Measurements from ENCODE around the gene LTBP1. TPM values are rescaled to one million over a fixed set of nuclear protein-coding genes. Genes with fewer than 3 reads are reported as not detected.

LTBP1 gene
- total and polyA plus RNA-seq, 10 of the 15 experiments (the other 5 are each of a cell fraction or from before 2014, with no cell fraction given) = 0.01 to 0.28 (median 0.12) TPM; not detected in 2

DNA sequence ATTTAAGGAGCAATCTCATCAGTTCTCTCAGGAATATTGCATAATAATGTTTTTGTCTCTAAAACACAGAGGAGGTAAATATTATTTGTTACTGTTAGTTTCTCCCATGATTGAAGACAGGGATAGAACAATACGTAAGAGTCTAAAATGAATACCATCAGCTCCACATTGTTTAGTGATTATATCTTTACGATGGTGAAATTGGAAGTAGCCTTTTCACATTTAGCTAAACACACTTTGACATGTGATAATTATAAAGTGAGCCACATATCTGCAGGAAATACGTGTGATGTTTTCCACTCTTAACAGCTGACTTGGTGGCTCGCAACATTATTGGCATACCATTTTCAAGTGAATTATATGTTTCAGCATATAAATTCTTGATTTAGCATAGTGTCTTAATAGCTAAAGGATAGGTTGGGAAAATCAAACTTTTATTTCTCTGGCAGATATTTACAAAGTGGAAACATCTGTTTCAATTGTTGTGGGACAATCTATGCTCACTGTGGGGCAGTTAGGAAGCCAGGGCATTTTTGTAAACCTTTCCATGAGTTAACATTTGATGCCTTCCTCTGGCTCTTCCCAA is 321.6 kb downstream of the LTBP1 start (continued):
- TF ChIP-seq ZZZ3 (IDR thresholded peaks at IDR 0.05; ENCODE audit: control insufficient read depth, insufficient read length, low read depth) = no peak
- no peak for TF ChIP-seq RUNX3 (IDR thresholded peaks at IDR 0.05; ENCODE audit: low read length)

GRCh38 chr2:33272001-33272400 is 325.2 kb downstream of the LTBP1 start:
- BruUV-seq (replicated peaks) = no TSS peak
- H3K4me1 ChIP-seq (ENCODE audit: control insufficient read depth, insufficient read depth, low read length) = peaks cover 10% of the 10 kb centered on the region
- no peak overlapping the region for H3K27ac ChIP-seq (ENCODE audit: control insufficient read depth, insufficient read depth)
- FAIRE-seq (peak; percentile 54), ATAC-seq (peak; percentile 93), DNase-seq (ENCODE audit: low read depth, low spot score) (peak; percentile 71)
- CTCF ChIA-PET = interaction anchor here (0.6 kb wide), 1 partner anchor 66 kb away, joined by 3 read pairs; no protein-coding TSS in a partner anchor
- H3K4me3 ChIP-seq = no peak overlapping the region
- peaks cover 3% of the 10 kb centered on the region; the same call in 1 of the 3 replicates for H3K9me3 ChIP-seq (replicated peaks; ENCODE audit: control insufficient read depth, insufficient read depth, low read length)
- peak overlapping the region; percentile 34 for H3K4me2 ChIP-seq (ENCODE audit: control insufficient read depth, insufficient read depth)
- no peak overlapping the region for H3K9ac ChIP-seq (ENCODE audit: control insufficient read depth, insufficient read depth, low read length)
- no peaks in the 10 kb centered on the region for H4K20me1 ChIP-seq (ENCODE audit: control insufficient read depth, insufficient read depth)
- H2AFZ ChIP-seq (ENCODE audit: control insufficient read depth, low read depth, low read length) = no peak overlapping the region
- no peaks in the 10 kb centered on the region for H3K79me2 ChIP-seq (ENCODE audit: control insufficient read depth, insufficient read depth, low read length)
- RAD21 ChIA-PET (ENCODE audit: unreplicated experiment) = no interaction called here
- in situ Hi-C loops (cut with MboI) = no loop called here
- 0% methylated on average over 4 of the region's 4 CpGs for WGBS (ENCODE audit: insufficient coverage, insufficient replicate concordance, low lambda C conversion rate, missing lambda C conversion rate)
- POLR2A ChIA-PET = no interaction called here
- H3K36me3 ChIP-seq (ENCODE audit: control insufficient read depth in 2 of 2, insufficient read depth in 2 of 2, low read length in 1 of 2) = no peaks in the 10 kb centered on the region
- SMC1A ChIA-PET (ENCODE audit: uncharacterized antibody, unreplicated experiment) = no interaction called here
- H3K27me3 ChIP-seq (replicated peaks in 1 of 2; ENCODE audit: control insufficient read depth in 2 of 2, insufficient read depth in 2 of 2, low read length in 1 of 2) = peaks cover 0 to 2% of the 10 kb centered on the region in 2 experiments; a peak in 1 of 4 replicates
- intact Hi-C loops (cut with micrococcal nuclease; ENCODE audit: unreplicated experiment) = loop anchor here (5.0 to 10.0 kb wide), 2 partner anchors 65 to 313 kb away; no protein-coding TSS in a partner anchor
- TF ChIP-seq CEBPZ (IDR thresholded peaks at IDR 0.05; ENCODE audit: low read depth, low read length) (no peak), STAT1 (conservative IDR thresholded peaks at IDR 0.05) (no peak), ZZZ3 (IDR thresholded peaks at IDR 0.05; ENCODE audit: control insufficient read depth, insufficient read length, low read depth) (no peak), FOXM1 (IDR thresholded peaks at IDR 0.05; ENCODE audit: low read depth, low read length) (peak; percentile 72; the same call in 1 of the 2 replicates), BHLHE40 (IDR thresholded peaks at IDR 0.05; ENCODE audit: borderline replicate concordance in 1 of 2, low read depth in 2 of 2, low read length in 1 of 2) (peak; percentile 8 to 36; a peak in 2 of 4 replicates), POU2F2 (IDR thresholded peaks at IDR 0.05; ENCODE audit: borderline replicate concordance, low read depth, low read length) (peak; percentile 77; the same call in 1 of the 3 replicates), CTCF (IDR thresholded peaks at IDR 0.05 in 2 of 3, conservative IDR thresholded peaks at IDR 0.05 in 1 of 3; ENCODE audit: control insufficient read depth in 2 of 3, extremely low read depth in 1 of 3, insufficient read depth in 1 of 3, low read depth in 3 of 3, low read length in 3 of 3) (no peak)
- TF ChIP-seq, protein P1, sequence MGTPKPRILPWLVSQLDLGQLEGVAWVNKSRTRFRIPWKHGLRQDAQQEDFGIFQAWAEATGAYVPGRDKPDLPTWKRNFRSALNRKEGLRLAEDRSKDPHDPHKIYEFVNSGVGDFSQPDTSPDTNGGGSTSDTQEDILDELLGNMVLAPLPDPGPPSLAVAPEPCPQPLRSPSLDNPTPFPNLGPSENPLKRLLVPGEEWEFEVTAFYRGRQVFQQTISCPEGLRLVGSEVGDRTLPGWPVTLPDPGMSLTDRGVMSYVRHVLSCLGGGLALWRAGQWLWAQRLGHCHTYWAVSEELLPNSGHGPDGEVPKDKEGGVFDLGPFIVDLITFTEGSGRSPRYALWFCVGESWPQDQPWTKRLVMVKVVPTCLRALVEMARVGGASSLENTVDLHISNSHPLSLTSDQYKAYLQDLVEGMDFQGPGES (IDR thresholded peaks at IDR 0.05) = no peak
- TF ChIP-seq, protein P2, sequence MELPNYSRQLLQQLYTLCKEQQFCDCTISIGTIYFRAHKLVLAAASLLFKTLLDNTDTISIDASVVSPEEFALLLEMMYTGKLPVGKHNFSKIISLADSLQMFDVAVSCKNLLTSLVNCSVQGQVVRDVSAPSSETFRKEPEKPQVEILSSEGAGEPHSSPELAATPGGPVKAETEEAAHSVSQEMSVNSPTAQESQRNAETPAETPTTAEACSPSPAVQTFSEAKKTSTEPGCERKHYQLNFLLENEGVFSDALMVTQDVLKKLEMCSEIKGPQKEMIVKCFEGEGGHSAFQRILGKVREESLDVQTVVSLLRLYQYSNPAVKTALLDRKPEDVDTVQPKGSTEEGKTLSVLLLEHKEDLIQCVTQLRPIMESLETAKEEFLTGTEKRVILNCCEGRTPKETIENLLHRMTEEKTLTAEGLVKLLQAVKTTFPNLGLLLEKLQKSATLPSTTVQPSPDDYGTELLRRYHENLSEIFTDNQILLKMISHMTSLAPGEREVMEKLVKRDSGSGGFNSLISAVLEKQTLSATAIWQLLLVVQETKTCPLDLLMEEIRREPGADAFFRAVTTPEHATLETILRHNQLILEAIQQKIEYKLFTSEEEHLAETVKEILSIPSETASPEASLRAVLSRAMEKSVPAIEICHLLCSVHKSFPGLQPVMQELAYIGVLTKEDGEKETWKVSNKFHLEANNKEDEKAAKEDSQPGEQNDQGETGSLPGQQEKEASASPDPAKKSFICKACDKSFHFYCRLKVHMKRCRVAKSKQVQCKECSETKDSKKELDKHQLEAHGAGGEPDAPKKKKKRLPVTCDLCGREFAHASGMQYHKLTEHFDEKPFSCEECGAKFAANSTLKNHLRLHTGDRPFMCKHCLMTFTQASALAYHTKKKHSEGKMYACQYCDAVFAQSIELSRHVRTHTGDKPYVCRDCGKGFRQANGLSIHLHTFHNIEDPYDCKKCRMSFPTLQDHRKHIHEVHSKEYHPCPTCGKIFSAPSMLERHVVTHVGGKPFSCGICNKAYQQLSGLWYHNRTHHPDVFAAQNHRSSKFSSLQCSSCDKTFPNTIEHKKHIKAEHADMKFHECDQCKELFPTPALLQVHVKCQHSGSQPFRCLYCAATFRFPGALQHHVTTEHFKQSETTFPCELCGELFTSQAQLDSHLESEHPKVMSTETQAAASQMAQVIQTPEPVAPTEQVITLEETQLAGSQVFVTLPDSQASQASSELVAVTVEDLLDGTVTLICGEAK (IDR thresholded peaks at IDR 0.05; ENCODE audit: borderline replicate concordance) = no peak

Data from GM12878 (cell line).